NCI-H146 treated with DMSO at 0.1 percent for 48 hours (cell line): ENCODE data around the gene GNA12.

Experiments
- DNase-seq: peaks from one replicate; lab custom pipeline; 2025; ENCODE audit not compliant: unreplicated experiment; lab: John Stamatoyannopoulos, UW

The GNA12 gene

DNA sequence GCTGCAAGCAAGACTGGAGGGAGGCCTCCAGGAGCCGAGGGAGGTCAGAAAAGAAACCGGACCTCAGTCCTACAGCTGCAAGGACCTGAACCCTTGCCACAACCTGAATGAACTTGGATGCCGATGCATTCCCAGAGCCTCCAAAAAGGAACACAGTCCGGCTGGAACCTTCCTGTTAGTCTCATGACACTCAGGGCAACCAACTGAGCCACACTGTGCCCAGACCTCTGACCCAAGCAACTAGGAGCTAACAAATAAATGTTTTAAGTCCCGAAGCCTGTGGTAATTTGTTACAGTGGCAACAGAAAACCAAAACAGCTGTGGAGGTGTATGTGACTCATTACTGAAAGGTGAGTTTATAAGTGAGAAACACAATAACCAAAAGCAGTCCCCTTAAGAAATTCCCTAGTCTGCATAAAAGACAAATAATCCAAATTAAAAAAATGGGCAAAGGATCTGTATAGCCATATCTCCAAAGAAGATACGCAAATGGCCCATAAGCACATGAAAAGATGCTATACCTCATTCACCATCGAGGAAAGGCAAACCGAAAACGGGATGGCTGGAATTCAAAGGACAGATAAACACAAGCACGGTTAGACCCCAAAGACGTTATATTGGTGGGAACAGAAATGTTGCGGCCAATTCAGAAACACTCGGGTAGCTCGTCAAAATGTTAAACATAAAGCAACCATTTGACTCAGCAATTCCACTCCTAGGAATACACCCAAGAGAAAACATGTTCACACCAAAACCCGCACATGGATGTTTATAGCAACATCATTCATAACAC, 24.8 kb downstream of the GNA12 start:
- DNase-seq, result no peak

DNA sequence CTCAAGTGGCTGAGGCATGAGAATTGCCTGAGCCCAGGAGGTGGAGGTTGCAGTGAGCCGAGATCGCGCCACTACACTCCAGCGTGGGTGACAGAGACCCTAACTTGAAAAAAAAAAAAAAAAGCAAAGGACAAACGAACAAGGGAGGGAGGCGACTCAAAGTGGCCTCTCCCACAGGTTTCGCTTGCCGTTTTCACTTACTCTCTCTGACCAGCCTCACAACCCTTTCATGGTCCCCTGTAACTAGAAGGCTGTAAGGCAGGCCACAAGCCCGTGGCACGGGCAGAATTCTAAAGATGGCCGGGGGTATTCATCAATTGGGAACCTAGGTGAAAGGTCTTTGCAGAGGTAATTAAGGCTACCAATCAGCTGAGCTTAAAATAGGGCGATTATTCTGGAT, 25.5 kb downstream of the GNA12 start:
- no peak for DNase-seq

DNA sequence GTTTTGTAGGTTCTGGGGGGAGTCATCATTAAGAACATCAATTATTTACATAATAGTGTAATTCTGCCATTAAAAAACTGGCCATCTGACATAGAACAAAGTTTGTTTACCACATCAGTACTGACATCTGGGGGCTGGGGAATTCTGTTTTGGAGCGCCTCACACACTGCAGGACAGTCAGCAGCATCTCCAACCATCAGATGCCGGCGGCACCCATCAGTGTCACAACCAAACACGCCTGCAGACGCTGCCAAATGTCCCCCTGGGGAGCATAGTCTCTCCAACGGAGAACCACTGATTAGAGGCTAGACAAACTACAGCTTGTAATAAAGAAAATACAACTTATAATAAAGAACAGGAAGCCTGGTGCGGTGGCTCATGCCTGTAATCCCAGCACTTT, 26.0 kb downstream of the GNA12 start:
- DNase-seq, result no peak

- no peak for DNase-seq
Measured at GRCh38 chr7:2817456-2817855, 26.7 kb downstream of the GNA12 start.

- DNase-seq, result no peak
Measured at GRCh38 chr7:2815875-2816245, 28.2 kb downstream of the GNA12 start.

DNA sequence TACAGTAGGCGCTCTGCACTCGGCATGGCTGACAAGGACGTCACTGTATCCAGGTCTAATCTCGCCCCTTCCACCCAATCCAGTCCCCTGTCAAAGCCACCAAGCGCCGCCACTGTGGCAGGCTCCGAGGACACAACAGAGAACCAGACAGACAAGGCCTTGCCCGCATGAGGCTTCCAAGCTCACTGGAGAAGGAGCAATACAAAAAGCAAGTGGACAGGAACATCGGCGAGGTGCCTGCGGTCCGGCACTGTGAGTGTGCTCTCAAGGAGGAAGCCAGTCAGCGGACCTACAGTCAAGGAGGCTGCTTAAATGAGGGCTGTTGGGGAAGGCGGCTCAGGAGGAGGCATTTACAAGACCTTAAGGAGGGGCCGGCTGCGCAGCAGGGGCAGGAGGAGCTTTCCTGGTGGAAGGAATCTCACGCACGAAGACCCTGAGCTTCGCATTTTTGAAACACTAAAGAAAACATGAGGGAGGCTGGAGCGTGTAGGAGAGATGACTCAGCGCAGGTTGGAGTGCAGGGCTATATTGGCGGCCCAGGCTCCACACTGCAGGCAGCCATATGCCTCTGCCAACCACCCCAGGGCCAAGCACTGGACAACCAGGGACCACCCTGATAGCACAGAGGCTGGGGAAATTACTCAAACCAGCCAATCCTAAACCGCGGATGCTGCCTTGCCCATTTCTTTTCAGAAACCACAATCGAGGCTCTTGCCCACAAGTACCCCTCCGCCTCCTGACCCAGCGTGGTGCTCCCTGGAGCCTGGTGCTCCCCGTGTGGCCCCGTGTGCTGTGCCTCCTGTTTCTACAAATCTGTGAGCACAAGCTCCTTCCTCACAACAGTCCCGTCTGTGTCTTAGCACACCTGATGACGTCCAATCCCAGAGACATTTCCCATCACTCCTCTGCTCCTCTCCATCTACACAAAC, 28.9 kb downstream of the GNA12 start:
- DNase-seq, result no peak

DNA sequence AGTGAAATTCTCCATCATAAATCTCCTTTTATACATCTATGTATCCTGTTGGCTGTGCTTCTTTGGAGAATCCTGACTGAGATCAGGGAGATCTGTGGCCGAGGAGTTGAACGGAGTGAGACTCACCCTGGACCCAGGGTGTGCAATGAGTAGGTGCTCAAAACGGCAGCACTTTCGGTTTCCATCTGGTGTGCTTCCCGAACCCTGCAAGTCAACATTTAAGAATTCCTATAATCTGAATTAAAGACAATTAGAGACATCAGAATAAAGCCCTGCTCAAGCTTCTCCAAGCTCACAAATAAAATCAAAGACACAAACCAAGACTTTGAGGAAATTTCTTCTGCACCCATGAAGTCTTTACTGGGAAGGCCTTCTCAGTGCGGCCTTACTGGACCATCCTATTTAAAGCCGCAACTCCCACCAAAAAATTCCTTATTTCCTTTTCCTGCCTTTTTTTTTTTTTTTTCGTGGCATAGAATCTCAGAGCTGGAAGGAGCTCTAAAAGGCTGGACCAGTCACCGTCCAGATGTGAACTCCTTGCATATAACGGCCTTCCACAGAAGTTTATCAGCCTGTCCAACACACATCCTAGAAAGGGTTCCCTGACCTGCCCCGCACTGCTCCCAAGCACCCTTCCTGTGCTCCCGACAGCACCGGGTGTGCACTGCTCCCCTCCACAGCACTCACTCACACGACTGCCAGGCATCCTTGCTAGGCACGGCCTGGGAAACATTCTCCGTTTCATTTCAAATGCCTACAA, 29.7 kb downstream of the GNA12 start:
- DNase-seq, result no peak

DNA sequence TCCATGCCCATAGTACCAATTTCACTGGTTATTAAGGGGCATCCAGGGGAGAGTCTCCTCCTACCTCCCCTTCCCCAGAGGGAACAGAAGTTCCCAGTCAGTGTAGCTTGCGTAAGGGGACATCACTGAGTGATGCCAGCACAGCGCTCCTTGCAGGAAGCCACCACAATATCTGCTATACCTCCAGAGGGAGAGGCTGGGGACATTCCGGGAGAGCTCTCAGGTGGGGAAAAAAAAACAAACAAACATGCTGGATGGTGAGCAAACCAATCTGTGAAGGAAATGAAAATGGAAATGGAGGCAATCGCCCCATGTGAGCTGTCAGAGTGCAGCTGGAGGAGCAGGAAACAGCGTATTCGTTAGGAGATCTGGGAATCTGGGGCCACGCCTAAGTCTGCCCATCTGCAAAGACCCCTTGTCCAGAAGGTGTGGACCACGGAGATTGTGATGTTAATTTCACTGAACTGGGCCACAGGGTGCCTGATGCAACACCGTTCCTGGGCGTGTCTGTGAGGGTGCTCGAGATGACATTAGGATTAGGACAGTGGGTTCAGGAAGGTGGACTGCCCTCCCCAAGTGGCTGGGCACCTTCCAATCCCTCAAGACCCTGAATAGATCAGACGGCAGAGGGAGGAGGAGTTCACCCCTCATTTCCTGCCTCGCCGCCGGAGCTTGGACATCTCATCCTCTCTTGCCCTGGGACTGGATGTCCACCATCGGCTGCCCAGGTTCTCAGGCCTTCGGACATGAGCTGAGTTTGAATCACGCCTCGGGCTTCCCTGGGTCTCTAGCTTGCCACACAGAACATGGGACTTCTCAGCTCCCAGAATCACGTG, 30.5 kb downstream of the GNA12 start:
- DNase-seq, result no peak

GRCh38 chr7:2812831-2813230, 31.3 kb downstream of the GNA12 start:
- DNase-seq, result no peak

DNA sequence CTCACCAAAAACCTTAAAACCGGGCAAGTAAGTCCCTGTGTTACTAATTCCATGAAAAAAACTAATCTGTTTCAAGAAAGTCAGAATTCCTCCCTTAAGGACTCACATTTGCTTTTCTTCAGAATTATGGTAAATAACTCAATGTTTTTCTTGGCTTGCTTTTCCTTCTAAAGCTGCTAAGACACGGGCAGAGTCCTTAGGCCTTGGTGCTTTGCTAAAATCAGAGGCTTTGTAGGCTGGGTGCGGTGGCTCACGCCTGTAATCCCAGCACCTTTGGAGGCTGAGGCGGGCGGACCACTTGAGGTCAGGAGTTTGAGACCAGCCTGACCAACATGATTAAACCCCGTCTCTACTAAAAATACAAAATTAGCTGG, 32.0 kb downstream of the GNA12 start:
- no peak for DNase-seq

DNA sequence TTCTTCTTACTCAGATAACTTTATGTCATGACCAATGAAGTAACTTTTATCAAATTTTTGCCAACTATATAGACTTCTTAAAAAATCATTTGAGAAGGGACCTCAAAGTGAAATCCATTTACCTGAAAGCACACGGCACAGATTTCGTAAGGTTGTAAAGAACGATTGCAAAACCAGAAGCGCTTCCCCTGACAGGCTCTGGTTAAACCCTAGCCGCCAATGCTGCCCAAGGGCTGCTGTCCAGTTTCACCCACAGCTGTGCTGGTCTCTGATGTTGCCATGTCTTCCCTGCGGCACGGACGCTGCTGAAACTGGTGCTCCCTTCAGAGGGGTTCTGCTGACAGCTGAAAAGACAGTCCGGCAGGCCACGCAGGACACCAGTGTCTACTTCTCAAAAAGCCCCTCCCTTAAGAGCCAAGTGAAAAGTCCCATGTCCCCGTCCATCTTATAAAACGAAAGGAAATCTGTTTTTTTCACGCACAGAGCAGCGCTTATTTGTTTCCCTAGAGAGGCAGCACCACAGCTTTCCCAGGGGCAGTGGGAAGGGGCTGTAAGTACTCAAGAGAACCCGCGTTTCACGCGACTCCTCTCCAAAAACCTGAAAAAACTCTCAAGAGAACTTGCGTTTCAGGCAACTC, 32.5 kb downstream of the GNA12 start:
- DNase-seq, result no peak

DNA sequence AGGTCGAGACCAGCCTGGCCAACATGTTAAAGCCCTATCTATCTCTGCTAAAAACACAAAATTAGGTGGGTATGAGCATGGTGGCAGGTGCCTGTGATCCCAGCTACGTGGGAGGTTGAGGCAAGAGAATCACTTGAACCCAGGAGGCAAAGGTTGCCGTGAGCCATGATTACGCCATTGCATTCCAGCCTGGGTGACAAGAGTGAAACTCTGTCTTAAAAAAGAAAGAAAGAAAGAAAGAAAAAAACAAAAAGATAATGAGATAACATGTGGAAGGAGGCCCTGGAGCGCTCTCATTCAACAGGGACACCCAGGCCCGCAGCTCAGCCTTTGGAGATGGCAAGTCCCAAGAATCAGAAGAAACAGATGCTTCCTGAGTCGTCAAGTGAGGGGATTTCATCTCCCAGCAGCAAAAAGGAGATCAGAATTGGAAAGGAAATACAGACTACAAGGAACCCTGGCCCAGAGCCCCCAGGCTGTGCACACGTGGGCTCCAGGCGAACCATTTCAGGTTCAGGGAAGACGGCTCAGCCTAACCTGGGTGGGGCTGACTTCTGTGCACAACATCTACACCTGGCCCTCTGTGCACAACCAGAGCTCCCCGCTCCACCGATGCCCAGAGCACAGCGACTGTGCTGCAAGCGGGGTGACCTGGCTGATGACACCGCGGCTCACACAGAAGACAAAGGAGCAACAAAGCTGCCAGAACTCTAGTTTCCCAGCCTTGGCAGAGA, 33.3 kb downstream of the GNA12 start:
- DNase-seq, result no peak

GRCh38 chr7:2809903-2810625, 34.0 kb downstream of the GNA12 start:
- DNase-seq, result no peak

DNA sequence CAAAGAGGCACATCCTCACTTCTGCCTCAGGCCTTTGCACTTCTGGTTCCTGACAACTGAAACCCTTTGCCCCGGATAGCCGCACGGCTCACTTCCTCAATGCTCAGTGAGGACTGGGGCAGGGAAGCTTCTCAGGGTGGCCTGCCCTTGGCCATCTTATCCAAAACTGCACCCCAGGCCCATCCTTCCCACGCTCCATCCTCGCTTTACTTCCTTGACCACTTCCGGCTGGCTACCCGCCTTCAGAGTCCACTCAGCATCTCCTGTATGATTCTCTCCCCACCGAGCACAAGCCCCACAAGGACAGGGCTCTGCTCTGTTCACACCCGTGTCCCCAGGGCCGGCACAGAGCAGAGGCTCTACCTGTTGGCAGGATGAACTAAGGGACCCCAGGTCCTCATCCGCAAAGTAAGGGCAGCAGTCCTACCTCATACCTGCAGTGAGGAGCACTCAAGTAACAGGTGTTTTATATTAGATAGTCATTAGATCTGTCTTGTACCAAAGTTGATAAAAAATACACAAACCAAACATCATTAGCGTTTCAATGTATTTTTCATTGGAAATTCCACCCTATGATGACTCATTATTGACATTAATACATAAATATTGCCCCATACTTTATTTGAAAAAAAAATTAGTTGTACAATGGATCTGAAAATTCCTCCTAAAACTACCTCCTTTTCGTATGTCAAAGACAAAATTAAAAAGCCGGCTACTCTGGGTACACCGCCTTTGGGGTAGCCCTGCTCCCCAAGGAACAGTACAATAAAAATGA, 35.0 kb downstream of the GNA12 start:
- no peak for DNase-seq

DNA sequence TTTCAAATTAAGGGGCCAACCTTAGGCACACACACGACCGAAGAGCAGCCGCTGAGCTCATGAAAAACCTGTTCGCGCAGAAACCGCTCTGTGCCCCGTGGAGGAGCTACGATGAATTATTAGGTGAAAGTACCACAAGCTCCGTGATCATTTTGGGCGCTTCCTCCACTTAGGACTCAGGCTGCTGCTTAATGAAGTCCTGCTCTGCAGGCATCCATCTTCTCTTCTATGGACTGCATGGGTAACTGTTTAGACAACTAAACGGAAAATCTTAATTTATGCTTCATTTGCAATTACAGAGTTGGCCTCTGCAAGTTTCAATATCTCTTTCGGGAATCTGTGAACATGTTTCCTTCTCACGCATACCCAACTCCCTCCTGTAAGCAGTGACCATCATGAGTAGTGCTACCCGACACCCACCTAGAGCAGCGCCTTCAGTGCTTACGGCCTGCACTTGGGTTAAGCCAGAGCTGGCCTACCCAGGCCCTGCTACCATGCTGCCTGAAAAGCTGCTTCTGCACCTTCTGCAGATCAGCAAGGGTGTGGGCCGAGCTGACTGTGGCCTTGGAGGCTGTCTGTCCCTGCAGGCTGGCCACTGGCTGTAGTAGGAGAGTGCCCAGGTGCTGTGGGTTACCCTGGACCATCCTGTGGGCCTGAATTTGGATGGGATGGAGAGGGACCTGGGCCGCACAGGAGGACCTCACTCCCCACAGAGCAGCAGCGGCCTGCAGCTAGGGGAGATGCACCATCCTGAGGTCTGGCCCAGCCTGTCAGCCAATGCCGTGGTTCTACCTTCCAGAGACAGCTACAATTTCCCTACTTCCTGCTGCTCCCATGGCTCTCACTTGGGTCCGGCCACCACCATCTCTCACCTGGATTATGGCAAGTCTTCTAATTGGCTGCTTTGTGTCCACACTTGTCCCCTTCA, 36.0 kb downstream of the GNA12 start:
- no peak for DNase-seq

- no peak for DNase-seq
Measured at GRCh38 chr7:2807460-2807844, 36.7 kb downstream of the GNA12 start.

GRCh38 chr7:2806571-2806970, 37.5 kb downstream of the GNA12 start:
- no peak for DNase-seq
